ENCODE results near the gene BABAM2. TPM values are rescaled to one million over a fixed set of nuclear protein-coding genes. Genes with fewer than 3 reads are reported as not detected.

Gene BABAM2
- total and polyA plus RNA-seq, 9 of the 15 experiments (the other 6 are each of a cell fraction or from before 2014, with no cell fraction given) = 10.9 to 37.4 (median 25.6) TPM

GRCh38 chr2:28034696-28035095 is 144.2 kb downstream of the BABAM2 start (continued):
- TF ChIP-seq ESRRA (IDR thresholded peaks at IDR 0.05; ENCODE audit: borderline replicate concordance, low read depth) (no peak), ZNF717 (CRISPR knock-in tag; IDR thresholded peaks at IDR 0.05) (no peak), ZNF143 (CRISPR knock-in tag; IDR thresholded peaks at IDR 0.05) (no peak), ZNF695 (CRISPR knock-in tag; IDR thresholded peaks at IDR 0.05) (no peak), MEIS2 (IDR thresholded peaks at IDR 0.05; ENCODE audit: partially characterized antibody) (no peak), CBFA2T2 (conservative IDR thresholded peaks at IDR 0.05) (no peak), ZBTB8A (IDR thresholded peaks at IDR 0.05; ENCODE audit: partially characterized antibody) (no peak)

GRCh38 chr2:28035163-28035690 is 144.7 kb downstream of the BABAM2 start:
- H3K27ac ChIP-seq (ENCODE audit: extremely low read depth, low read depth, low read length) = no peak overlapping the region
- H3K4me3 ChIP-seq = no peak overlapping the region
- no peak overlapping the region for H3K9ac ChIP-seq (ENCODE audit: insufficient read depth in 1 of 2, low read depth in 2 of 2, low read length in 2 of 2)
- intact Hi-C loops (cut with micrococcal nuclease) (no loop called here), in situ Hi-C loops (cut with MboI) (no loop called here)
- H3K9me1 ChIP-seq (ENCODE audit: control insufficient read depth, insufficient read depth, low read length) = no peaks in the 10 kb centered on the region
- FAIRE-seq (no peak), ATAC-seq (no peak), DNase-seq (ENCODE audit: extremely low read depth in 1 of 4, low spot score in 3 of 4) (no peak)
- H3K4me1 ChIP-seq (replicated peaks in 1 of 2; ENCODE audit: control insufficient read depth in 2 of 2, insufficient read depth in 2 of 2, low read length in 2 of 2) = no peaks in the 10 kb centered on the region
- no peaks in the 10 kb centered on the region for H3K27me3 ChIP-seq (ENCODE audit: control insufficient read depth in 2 of 2, insufficient read depth in 2 of 2, low read length in 2 of 2)
- BruUV-seq (replicated peaks) = no TSS peak
- TF ChIP-seq ZNF408 (CRISPR knock-in tag; IDR thresholded peaks at IDR 0.05; ENCODE audit: low read depth) = no peak
- no peak for TF ChIP-seq ZNF780A (CRISPR knock-in tag; IDR thresholded peaks at IDR 0.05)
- no peak for TF ChIP-seq ZC3H8 (IDR thresholded peaks at IDR 0.05)
- ChIA-PET CTCF (ENCODE audit: low intra/inter-chr PET ratio) (no interaction called here), POLR2A (interaction anchor here (1.0 to 1.1 kb wide), 2 partner anchors 8 to 25 kb away, joined by 4 read pairs; no protein-coding TSS in a partner anchor)
- no peaks in the 10 kb centered on the region for H4K20me1 ChIP-seq (replicated peaks; ENCODE audit: control insufficient read depth, insufficient read depth, low read length)
- WGBS (ENCODE audit: insufficient coverage, low coverage, missing lambda C conversion rate) = 39% methylated on average over 3 of the region's 3 CpGs
- no peak overlapping the region for H2AFZ ChIP-seq (ENCODE audit: low read depth, low read length)
- no peak overlapping the region for H3K4me2 ChIP-seq (ENCODE audit: insufficient read depth, low read length)
- H3K36me3 ChIP-seq (ENCODE audit: control insufficient read depth, insufficient read depth, low read length) = no peaks in the 10 kb centered on the region
- H3K9me3 ChIP-seq (replicated peaks; ENCODE audit: control insufficient read depth, insufficient read depth, low read depth, low read length) = no peaks in the 10 kb centered on the region
- no peaks in the 10 kb centered on the region for H3K79me2 ChIP-seq (ENCODE audit: control insufficient read depth, insufficient read depth, low read length)
